NCI-H526 (cell line): Measurements from ENCODE around the gene SIRPB2.

Experiments used
- DNase-seq, 2 experiments: peaks; one replicate each; lab custom pipeline; 2025; lab: John Stamatoyannopoulos, UW

The SIRPB2 gene

GRCh38 chr20:1491281-1491840 is at the start of gene SIRPB2:
TSS of gene SIRPB2 (minus strand) at chr20:1491420. CDS start at chr20:1491359, 61 bp downstream.
- no peak for DNase-seq

GRCh38 chr20:1539816-1540419 is 48.7 kb upstream of the SIRPB2 start:
- DNase-seq: no peak

- no peak for DNase-seq
Measured at GRCh38 chr20:1538655-1539054, 47.4 kb upstream of the SIRPB2 start.

- no peak for DNase-seq
Measured at GRCh38 chr20:1537731-1538058, 46.5 kb upstream of the SIRPB2 start.

- DNase-seq: no peak
Measured at GRCh38 chr20:1536893-1537730, 45.9 kb upstream of the SIRPB2 start.

- no peak for DNase-seq
Measured at GRCh38 chr20:1535420-1536175, 44.4 kb upstream of the SIRPB2 start.

GRCh38 chr20:1534526-1534925 is 43.3 kb upstream of the SIRPB2 start:
- DNase-seq: no peak

- DNase-seq: peak in 1 of 2 experiments; percentile 30
Measured at GRCh38 chr20:1533059-1533458, 41.8 kb upstream of the SIRPB2 start.

GRCh38 chr20:1528811-1529210 is 37.6 kb upstream of the SIRPB2 start:
- DNase-seq: no peak

GRCh38 chr20:1527923-1528322 is 36.7 kb upstream of the SIRPB2 start:
- DNase-seq: no peak

GRCh38 chr20:1526896-1527295 is 35.7 kb upstream of the SIRPB2 start:
- DNase-seq: no peak

- no peak for DNase-seq
Measured at GRCh38 chr20:1526310-1526709, 35.1 kb upstream of the SIRPB2 start.

- peak; percentile 35 to 37 for DNase-seq
Measured at GRCh38 chr20:1524004-1524403, 32.8 kb upstream of the SIRPB2 start.

GRCh38 chr20:1517010-1517409 is 25.8 kb upstream of the SIRPB2 start:
- DNase-seq: no peak

GRCh38 chr20:1513801-1514200 is 22.6 kb upstream of the SIRPB2 start:
- DNase-seq: no peak

- peak; percentile 42 to 72 for DNase-seq
Measured at GRCh38 chr20:1509237-1509636, 18.0 kb upstream of the SIRPB2 start.

- no peak for DNase-seq
Measured at GRCh38 chr20:1508574-1508973, 17.4 kb upstream of the SIRPB2 start.

- DNase-seq: no peak
Measured at GRCh38 chr20:1507276-1507675, 16.1 kb upstream of the SIRPB2 start.

- no peak for DNase-seq
Measured at GRCh38 chr20:1505871-1506270, 14.7 kb upstream of the SIRPB2 start.

GRCh38 chr20:1505361-1505760 is 14.1 kb upstream of the SIRPB2 start:
- DNase-seq: no peak

- peak; percentile 96 to 97 for DNase-seq
Measured at GRCh38 chr20:1503564-1504227, 12.5 kb upstream of the SIRPB2 start.

GRCh38 chr20:1500496-1500895 is 9.3 kb upstream of the SIRPB2 start:
- peak in 1 of 2 experiments; percentile 30 for DNase-seq
